ENCODE results near the gene SPACA9.
A peak's percentile ranks its signal among the peaks of the same experiment; 100 is the strongest.

Gene SPACA9

DNA sequence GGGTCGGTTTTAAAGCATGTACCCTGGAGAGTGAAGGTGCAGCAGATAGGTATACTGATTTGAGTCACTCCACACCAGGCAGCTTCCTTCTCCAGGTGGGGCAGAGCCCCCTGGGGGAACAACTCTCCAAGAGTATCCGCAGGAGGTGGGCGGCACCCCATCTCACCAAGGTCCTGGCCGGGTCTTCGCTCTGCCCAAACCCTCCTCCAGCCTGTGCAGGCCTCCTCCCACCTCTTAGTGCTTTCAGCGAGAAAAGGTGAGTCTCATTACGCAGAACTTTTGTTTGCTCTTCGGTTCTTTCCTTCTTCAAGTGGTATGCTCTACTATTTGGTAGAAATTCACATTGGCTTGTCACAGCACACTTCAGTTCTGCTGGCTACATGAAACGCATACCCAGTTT is 13.7 kb downstream of the SPACA9 start:
- DNase-seq (ENCODE audit: low read depth) = no peak
- TF ChIP-seq, protein P1, sequence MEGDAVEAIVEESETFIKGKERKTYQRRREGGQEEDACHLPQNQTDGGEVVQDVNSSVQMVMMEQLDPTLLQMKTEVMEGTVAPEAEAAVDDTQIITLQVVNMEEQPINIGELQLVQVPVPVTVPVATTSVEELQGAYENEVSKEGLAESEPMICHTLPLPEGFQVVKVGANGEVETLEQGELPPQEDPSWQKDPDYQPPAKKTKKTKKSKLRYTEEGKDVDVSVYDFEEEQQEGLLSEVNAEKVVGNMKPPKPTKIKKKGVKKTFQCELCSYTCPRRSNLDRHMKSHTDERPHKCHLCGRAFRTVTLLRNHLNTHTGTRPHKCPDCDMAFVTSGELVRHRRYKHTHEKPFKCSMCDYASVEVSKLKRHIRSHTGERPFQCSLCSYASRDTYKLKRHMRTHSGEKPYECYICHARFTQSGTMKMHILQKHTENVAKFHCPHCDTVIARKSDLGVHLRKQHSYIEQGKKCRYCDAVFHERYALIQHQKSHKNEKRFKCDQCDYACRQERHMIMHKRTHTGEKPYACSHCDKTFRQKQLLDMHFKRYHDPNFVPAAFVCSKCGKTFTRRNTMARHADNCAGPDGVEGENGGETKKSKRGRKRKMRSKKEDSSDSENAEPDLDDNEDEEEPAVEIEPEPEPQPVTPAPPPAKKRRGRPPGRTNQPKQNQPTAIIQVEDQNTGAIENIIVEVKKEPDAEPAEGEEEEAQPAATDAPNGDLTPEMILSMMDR (IDR thresholded peaks at IDR 0.05; ENCODE audit: low read length, missing control alignments) = no peak
- no peak overlapping the region for H3K4me3 ChIP-seq (replicated peaks; ENCODE audit: low read depth, low read length)

DNA sequence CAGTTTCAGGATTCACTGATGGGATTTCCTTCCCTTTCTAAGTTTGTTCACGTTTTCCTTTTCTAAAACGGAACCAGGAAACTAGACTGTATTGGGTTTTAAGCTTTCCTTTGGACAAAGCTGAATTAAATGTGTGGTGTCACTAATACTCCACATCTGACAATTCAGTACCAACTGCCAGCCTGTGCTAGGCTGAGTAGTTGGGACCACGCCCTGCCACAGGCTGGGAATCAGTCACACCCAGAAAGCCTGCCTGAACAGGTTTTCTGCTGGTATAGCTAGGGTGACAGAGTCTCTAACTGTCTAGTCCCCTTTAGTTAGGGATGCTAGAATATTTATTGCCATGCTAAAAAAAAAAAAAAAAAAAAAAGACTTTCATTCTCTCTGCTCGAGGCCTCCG is 15.6 kb downstream of the SPACA9 start:
- TF ChIP-seq, protein P1 (IDR thresholded peaks at IDR 0.05; ENCODE audit: low read length, missing control alignments) = no peak
- no peak overlapping the region for H3K4me3 ChIP-seq (replicated peaks; ENCODE audit: low read depth, low read length)
- no peak for DNase-seq (ENCODE audit: low read depth)

DNA sequence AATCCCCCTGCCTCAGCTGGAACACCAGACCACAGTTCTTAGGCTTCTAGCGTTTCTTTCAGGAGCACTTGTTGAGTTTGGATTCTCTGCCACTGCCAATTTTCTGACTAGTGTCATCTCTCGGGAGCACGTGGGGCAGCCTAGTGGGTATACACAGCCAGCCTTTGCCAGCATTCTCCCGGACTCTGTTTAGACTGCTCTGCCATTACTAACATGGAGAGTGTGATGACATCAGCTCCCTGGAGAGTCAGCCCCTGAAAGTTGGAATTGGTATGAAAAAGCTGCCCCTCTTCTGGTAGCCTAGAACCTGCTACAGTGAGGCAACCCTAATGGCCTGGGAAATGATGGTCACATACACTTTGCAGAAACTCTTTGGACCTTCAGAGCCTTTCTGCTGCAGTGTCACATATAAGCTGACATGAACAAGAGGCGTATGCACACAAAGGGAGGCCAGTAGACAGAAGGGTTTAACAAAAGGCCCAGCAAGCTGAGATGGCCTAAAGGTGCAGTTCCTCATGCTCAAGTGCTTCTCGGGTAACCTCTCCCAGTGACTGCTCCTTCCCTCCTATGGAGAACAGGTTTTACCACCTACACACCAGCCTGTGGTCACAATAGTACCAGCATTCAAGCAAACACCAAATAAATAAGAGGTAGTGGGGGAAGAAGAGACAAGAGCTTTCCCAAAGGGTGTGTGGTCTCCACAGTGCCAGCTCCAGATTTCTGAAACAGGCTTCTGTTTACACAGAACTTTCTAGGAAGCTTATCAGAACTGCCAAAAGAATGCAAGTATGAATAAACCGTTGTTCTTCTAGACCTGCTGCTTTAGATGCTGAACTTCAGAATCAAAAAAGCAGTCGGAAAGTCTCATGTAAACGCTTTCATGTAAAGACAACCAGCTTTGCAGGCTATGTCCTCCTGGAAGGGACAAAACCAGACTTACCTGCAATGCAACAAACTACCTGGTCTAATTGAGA is 16.5 kb downstream of the SPACA9 start:
- TF ChIP-seq, protein P1 (IDR thresholded peaks at IDR 0.05; ENCODE audit: low read length, missing control alignments) = no peak
- DNase-seq (ENCODE audit: low read depth) = no peak
- H3K4me3 ChIP-seq (replicated peaks; ENCODE audit: low read depth, low read length) = no peak overlapping the region

DNA sequence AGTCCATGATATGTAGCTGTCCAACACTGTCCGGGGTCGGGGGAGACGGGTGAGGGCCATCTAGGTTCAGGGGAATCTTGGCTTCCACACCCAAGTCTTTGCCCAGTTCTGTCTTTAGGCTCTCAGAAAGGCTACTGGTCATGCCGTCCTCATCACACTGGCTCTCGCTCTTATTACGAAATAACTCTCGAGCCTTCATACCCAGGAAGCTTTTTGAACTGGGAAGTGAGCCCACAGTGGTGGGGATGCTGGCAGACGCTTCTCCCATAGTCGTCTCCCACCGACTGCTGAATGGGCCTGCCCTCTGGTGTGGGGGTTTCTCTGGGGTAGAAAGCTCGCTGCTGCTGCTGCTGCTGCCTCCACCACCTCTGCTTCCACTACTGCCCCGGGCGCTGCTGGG is 17.6 kb downstream of the SPACA9 start:
- no peak for DNase-seq (ENCODE audit: low read depth)
- TF ChIP-seq, protein P1 (IDR thresholded peaks at IDR 0.05; ENCODE audit: low read length, missing control alignments) = no peak

DNA sequence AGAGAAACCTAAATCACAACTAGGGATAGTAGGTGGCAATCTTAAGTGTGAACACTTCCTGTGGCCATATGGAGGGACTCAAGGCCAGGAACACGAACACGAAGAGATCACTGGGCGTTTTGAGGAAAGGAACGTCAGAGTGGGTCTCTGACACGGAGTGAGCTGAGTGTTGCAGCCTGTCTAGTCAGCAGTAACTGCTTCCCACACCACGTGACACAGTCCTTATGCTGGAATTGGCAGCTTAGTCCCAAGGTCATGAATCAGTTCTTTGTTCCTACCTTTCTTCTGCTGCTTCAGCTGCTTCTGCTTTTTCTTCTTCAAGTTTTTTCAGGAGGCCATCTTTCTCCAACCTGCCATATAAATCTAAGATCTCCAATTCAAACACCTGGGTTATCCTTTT is 18.2 kb downstream of the SPACA9 start:
- peak; percentile 26 for DNase-seq (ENCODE audit: low read depth)
- TF ChIP-seq, protein P1 (IDR thresholded peaks at IDR 0.05; ENCODE audit: low read length, missing control alignments) = no peak
- no peak overlapping the region for H3K4me3 ChIP-seq (replicated peaks; ENCODE audit: low read depth, low read length)

More for the DNA sequence above, 17.6 kb downstream of the SPACA9 start:
- H3K4me3 ChIP-seq (replicated peaks; ENCODE audit: low read depth, low read length) = no peak overlapping the region

DNA sequence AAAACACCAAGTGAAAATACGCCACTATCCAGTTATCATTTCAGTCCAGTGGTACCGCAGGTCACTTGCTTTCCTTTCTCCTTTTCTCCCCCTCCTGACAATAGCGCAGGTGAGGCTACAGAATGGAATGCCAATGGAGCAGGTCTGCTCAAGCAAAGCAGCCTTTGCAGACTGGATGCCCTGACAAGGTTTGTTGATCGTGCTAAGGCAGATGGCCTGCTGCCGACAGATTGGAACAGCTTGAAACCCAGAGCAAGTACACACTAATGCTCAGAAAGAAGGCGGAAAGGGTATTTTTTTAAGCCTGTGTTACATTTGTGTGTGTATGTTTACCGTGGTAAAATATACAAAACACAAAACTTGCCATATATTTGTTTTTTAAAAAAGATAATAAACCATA is 19.4 kb downstream of the SPACA9 start:
- TF ChIP-seq, protein P1 (IDR thresholded peaks at IDR 0.05; ENCODE audit: low read length, missing control alignments) = no peak
- H3K4me3 ChIP-seq (replicated peaks; ENCODE audit: low read depth, low read length) = no peak overlapping the region
- DNase-seq (ENCODE audit: low read depth) = no peak
